Measurements from ENCODE around the gene LETMD1.

DNA sequence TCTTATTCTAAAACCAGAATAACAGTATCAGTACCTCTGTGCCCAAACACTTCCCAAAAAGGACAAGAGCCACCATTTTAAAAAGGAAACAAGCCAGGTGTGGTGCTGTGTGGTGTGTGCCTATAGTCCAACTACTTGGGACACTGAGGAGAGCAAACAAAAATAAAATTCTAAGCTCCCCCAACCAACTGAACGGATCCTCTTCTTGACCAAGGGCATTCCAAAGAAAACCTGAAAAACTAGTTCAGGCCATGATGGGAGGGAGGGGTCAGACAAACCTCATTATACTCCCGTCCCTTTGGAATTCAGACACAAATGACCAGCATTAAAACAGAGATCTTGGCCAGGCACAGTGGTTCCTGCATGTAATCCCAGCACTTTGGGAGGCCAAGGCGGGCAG, 42.5 kb upstream of the LETMD1 start:
- TF ChIP-seq, protein P1, sequence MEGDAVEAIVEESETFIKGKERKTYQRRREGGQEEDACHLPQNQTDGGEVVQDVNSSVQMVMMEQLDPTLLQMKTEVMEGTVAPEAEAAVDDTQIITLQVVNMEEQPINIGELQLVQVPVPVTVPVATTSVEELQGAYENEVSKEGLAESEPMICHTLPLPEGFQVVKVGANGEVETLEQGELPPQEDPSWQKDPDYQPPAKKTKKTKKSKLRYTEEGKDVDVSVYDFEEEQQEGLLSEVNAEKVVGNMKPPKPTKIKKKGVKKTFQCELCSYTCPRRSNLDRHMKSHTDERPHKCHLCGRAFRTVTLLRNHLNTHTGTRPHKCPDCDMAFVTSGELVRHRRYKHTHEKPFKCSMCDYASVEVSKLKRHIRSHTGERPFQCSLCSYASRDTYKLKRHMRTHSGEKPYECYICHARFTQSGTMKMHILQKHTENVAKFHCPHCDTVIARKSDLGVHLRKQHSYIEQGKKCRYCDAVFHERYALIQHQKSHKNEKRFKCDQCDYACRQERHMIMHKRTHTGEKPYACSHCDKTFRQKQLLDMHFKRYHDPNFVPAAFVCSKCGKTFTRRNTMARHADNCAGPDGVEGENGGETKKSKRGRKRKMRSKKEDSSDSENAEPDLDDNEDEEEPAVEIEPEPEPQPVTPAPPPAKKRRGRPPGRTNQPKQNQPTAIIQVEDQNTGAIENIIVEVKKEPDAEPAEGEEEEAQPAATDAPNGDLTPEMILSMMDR (IDR thresholded peaks at IDR 0.05): no peak
- TF ChIP-seq POLR2AphosphoS5 (IDR thresholded peaks at IDR 0.05) (no peak), EP300 (IDR thresholded peaks at IDR 0.05) (no peak), POLR2A (IDR thresholded peaks at IDR 0.05) (no peak)

All from sigmoid colon (tissue), 4 donors.